Skeletal muscle satellite cell (primary cell): ENCODE data around the gene FAM236A.
"Not testable (repeated sequence)": the region's sequence is repeated elsewhere in the genome, so short reads cannot be mapped to it uniquely, and the experiment has no call there.

Source experiments
- H3K27me3 ChIP-seq: 2 replicates; pipeline ENCODE4 v1.7.0; 2013; ENCODE audit warnings: low read length; ENCODE audit not compliant: control insufficient read depth, insufficient read depth
- H3K36me3 ChIP-seq: 2 replicates; pipeline ENCODE4 v1.7.0; 2013; ENCODE audit warnings: mild to moderate bottlenecking, control low read depth, low read length; ENCODE audit not compliant: insufficient read depth
- H3K4me1 ChIP-seq: 2 replicates; pipeline ENCODE4 v1.7.0; 2013; ENCODE audit warnings: low read length; ENCODE audit not compliant: control insufficient read depth, insufficient read depth
- H3K4me2 ChIP-seq: 2 replicates; pipeline ENCODE4 v1.7.0; 2013; ENCODE audit warnings: mild to moderate bottlenecking, low read length
- H3K4me3 ChIP-seq: 2 replicates; pipeline ENCODE4 v1.7.0; 2013; ENCODE audit warnings: low read length
- H3K9ac ChIP-seq: 2 replicates; pipeline ENCODE4 v1.7.0; 2013; ENCODE audit warnings: mild to moderate bottlenecking, low read depth, low read length, moderate library complexity
- H3K9me3 ChIP-seq: replicated peaks from 2 replicates; pipeline ENCODE4 v1.7.0; 2013; ENCODE audit warnings: mild to moderate bottlenecking, control low read depth, low read length

Gene FAM236A

GRCh38 chrX:72974885-72975284 lies 36.9 kb downstream of the FAM236A start:
- not testable (repeated sequence) for H3K9me3 ChIP-seq, H3K4me2 ChIP-seq, H3K4me1 ChIP-seq, H3K36me3 ChIP-seq, H3K27me3 ChIP-seq, H3K4me3 ChIP-seq, H3K9ac ChIP-seq

GRCh38 chrX:72980894-72981469 lies 43.0 kb downstream of the FAM236A start:
- H3K4me3 ChIP-seq, H3K9ac ChIP-seq, H3K9me3 ChIP-seq, H3K4me2 ChIP-seq, H3K36me3 ChIP-seq, H3K27me3 ChIP-seq, H3K4me1 ChIP-seq: not testable (repeated sequence)
